Activated CD8-positive, alpha-beta memory T cell treated with anti-CD3 and anti-CD28 coated beads for 1 hour (primary cell): ENCODE measurements around the gene RNU1-3.
"Not testable (repeated sequence)": the region's sequence is repeated elsewhere in the genome, so short reads cannot be mapped to it uniquely, and the experiment has no call there.

Experiments
- DNase-seq, 2 donors: peaks; one replicate each; pipeline ENCODE4 v3.0.0-alpha.2; 2020; ENCODE audit warnings: low read depth in 1 of 2; ENCODE audit errors: extremely low read depth in 1 of 2

RNU1-3 gene

DNA sequence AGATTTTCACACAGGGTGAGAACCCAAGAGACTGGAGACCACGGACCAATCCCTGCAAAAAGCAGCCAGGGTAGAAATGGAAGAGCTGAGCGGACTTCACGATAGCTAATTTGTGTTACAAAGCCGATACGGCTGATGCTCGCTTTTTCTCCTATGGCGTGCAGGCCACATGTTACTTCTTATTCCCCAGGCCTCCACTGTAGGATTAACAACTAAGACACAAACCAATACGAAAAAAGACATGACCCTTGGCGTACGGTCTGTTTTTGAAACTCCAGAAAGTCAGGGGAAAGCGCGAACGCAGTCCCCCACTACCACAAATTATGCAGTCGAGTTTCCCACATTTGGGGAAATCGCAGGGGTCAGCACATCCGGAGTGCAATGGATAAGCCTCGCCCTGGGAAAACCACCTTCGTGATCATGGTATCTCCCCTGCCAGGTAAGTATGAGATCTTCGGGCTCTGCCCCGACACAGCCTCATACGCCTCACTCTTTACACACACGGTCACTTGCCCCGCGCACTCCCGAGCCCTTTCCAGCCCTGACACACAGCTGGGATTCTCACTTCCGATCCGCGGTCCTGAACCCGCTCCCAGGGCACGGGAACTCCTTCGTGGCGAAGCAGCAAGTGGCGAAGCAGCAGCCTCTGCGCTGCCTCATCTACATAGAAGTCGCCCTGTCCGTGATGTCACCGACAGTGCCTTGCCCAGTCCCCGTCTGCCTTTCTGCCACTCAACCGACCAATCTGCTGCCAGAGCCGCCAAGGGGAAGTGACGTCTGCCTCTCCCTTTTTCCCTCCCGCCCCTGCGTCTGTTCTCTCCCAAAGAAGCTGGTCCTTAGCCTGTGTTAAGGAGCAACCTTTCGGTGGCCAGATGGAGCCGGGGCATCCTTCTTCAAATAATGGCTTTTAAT lies at the start of gene RNU1-3:
Gene RNU1-3, minus strand, starts transcription at position 447 of the 912 bp plus-strand sequence.
- not testable (repeated sequence) for DNase-seq

DNA sequence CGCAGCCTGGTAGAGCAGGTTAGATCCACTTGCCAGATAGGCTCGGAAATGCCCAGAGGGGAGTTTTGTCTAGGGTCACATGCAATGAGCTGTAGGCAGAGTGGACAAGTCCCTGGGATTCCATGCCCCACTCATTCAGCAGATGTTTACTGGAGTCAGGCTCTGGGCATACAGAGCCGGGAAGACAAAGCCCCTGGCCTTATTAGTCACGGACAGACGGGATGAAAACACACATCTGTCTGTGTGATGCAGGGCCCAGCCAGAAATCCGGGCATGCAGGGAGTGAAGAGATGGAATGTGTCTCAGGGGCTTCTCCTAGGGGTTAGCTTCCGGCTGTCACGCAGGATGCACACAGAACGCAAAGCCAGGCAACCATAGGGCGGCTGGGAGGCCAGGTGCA lies 46.7 kb upstream of the RNU1-3 start:
- DNase-seq, result not testable (repeated sequence)

DNA sequence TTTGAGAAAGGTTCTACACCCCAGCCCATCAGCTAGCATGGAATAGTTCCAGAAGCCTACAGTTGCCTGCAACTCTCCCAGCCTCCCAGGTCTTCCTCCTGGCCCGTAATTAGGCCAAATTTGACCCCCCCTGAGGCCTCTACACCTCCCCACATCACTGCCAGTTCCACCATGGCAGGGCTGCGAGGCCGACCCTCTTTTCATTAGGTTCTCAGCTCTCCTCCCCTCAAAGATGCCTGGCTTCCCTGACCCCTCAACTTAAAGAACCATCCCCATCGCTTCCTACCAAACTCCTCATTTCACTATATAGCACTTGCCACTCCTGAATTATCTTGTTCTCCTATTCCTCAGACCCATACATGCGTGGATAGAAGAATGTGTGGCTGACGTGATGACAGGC lies 46.2 kb upstream of the RNU1-3 start:
- DNase-seq, result not testable (repeated sequence)

DNA sequence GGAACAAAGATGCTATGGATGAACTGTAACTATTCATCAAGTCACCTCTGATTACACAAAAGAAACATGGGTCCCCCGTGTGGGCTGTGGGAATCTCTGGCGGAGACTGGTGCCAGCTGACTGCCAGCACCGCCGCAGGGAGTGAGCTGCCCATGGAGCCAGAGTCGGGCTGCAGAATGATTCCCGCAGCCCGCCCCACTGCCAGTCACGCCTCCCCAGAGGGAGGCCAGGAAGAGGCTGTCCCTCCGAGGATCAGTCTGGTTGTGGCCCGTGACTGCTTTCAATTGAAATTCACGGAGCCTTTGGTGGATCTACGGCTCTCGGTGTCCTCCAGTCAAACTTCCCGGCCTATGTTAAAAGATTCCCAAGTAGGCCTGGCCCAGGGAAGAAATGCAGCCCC lies 45.8 kb upstream of the RNU1-3 start:
- not testable (repeated sequence) for DNase-seq

DNA sequence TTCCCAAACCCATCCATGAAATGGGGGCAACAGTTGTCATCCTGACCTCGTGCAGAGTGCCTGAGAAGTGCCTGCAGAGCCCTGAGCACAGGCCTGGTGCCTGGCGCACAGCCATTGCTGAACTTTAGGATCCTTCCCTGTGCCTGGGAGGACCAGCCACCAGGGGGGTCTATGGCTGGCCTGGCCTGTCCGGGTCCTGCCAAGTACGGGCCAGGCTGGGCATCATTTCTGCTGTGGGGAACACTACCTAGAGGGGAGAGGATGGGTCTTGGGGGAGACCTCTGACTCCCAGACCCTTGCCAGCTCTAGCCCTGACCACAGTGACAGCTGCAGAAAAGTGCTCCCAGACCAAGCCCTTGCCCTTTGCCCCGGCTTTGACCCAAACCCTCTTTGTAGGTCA lies 45.4 kb upstream of the RNU1-3 start:
- DNase-seq, result not testable (repeated sequence)

DNA sequence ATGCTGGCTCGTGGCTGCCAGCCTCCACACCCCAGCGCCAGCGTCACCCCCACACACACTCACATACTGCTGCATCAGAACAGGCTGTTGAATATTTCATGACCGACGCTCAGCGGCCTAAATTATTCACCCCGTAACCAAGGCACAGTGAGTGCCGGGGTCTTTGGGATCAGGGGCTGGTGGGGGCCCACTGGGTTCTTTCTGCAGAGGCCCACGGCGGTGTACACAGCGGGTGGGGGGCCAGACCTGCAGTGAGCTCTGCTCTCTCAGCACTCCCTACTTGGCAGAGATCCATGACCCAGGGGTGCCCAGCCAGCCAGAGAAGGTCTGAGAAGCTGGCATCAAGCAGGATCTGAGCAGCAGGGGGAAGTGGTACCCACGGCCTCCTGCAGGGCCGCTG lies 43.9 kb upstream of the RNU1-3 start:
- DNase-seq, result not testable (repeated sequence)

DNA sequence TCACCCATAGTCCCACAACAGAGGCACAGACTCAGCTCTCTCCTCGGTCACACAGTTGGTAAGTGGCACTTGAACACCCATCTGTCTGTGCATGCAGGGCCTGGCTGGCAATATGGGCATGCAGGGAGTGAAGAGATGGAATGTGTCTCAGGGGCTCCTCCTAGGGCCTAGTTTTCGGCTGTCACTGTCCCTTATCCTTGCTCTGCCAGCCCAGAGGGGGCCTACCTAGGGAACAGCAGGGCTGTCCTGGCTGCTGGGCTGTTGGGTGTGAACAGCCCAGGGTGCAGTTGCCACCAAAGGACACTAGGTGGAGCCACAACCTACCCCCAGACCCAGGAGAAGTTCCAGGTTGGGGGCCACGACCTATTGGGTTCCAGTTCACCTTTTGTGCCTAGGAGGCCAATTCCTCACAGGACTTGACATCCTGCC lies 42.9 kb upstream of the RNU1-3 start:
- DNase-seq, result peak in 1 of 2 donors; percentile 16

DNA sequence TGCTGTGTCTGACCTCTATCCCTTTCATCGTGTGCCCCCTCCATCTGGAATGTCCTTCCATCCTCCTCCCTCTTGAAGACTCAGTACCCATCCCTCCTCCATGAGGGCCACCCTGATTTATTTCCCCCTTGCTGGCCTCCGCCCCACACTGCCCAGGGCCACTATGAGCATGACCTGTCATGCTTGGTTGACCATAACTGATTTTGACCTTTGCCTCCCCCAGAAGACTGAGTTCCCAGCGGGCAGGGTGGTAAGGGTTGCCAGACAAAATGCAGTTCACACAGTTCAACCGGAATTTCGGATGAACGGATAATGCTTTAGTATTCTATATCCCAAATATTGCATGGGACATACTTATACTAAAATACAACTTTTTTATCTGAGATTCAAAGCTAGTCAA lies 42.0 kb upstream of the RNU1-3 start:
- DNase-seq, result not testable (repeated sequence)

DNA sequence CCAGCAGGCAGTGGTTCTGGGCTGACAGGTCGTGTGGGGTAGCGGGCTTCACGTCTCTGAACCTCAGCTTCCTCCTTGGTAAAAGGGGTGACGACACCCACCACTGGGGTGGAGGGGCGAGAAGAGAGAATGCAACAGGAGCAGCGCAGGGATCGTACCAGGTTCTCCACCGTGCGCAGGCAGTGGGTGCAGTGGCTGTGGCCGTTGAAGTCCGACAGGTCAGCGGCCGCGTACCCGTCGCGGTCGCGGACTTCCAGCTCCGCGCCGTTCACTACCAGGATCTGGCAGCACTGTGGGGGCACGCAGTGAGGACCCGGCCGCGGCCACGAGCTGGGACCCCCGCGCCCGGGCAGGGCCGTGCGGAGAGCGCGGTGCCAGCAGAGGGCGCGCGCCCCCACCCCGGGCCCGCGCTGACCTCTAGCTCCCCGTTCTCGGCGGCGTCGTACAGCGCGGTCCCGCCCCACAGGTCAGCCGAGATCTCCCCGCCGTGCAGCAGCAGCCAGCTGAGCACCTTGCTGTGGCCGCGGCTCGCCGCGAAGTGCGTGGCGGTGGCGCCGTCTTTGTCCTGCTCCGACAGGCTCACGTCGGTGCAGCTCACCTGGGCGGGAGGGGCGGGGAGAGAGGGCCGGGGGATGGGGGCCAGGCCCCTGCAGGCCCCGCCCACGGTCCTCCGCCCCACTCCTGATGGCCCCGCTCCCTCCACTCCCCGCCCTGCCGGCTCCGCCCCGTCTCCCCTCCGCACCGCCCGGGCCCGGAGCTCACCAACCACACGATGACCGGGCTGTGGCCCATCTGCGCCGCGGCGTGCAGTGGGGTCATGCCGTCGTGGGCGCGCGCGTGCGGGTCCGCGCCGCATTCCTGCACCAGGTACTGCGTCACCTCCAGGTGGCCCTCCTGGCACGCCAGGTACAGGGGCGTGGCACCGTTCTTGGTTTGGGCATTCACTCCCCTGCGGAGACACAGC lies 40.7 kb upstream of the RNU1-3 start:
- not testable (repeated sequence) for DNase-seq

DNA sequence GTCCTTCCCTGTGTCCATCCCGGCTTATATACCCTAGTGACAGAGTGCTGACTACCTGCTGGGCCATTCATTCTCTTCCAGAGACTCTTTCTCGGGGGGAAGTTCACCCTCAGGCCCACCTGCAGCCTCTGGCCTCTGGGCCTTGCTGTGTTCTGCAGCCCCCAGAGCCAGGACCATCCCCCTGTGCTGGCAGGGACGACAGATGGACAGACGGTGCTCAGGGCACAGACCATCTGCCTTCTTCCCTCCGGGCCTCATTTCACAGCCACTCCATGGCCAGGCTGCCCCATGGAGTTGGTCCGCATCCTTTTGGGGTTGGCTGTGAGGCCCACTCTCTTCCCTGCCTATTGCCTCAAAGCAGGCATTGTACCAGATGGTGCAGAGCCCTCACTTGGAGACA lies 39.6 kb upstream of the RNU1-3 start:
- DNase-seq, result not testable (repeated sequence)

DNA sequence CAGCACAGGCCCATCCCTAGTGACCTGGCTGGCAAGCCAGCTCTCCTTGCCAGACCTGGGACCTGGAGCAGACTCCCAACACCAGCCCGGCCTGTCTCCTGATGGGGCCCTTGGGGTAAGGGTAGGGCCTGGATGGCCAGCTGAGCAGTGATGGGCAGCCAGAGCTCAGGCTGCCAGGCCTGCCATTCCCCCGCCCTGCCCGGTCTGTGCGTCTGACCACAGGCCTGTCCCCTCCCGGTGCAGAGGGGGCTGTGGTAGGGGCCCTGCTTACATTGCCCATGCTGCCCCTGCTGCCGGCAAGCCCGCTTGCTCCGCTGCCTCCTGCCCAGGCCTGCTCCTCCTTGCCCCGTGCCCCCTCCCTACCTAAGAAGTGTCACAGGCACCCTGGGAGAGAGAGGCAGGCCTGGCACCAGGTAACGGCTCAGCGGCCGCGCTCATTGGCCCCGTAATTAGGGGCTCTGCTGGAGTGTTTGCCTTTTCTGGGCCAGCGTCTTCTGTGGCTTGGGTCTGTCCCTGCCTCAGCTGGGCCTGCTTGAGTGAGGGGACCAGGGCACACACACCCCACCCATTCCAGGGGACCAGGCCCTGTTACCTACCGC lies 37.9 kb upstream of the RNU1-3 start:
- not testable (repeated sequence) for DNase-seq

DNA sequence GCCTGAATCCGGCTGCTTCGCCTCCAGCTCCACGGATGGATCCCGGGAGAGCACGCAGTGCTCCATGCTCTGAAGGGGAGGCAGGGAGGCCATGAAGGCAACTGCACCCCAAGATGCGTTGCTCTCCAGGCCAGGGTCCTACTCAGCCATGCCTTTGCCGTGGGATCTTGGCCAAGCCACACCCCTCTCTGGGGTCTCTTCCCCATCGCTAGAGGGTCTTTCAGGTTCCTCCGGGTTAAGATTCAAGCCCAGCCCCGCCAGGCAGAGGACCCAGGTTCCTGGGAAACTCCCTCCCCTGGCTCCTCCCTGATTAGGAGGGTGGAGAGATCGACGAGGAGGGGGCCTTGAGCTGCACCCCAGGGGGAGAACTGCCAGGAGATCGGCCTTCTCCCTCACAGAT lies 37.3 kb upstream of the RNU1-3 start:
- not testable (repeated sequence) for DNase-seq

DNA sequence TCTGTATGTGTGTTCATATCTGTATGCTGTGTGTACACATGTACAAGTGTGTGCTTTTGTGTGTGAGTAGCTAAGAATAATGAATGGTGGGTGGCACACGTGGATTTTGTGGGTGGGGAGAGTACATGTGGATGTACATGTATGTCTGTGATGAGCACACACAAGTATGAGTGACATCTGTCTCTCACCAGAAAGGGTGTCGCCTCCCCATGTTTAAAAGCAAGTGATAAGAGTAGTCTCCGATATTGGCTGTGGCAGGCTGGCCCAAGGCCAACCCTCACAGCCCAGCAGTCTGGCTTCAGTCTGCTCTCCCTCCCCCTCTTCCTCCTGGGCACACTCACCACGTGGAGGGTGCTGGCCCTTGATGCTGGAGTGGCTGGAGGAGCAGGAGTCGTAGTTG lies 36.9 kb upstream of the RNU1-3 start:
- DNase-seq, result not testable (repeated sequence)

DNA sequence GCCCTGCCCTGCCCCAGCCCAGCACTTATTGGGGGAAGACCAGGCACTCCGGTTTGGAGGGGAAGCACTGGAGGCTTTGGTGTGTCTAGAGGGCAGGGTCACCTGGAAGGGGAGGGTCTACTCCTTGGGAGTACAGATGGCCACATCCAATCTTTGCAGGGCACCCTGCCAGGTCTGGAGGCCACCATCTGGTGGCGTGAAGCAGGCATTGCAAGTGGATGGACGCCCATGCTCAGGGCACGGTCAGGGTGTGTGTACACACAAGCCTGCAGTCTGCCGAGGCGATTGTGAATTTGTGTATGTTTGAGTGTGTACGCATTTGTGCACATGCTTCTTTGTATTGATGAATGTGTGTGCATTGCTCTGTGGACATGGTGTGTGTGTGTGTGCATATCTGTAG lies 36.4 kb upstream of the RNU1-3 start:
- not testable (repeated sequence) for DNase-seq

DNA sequence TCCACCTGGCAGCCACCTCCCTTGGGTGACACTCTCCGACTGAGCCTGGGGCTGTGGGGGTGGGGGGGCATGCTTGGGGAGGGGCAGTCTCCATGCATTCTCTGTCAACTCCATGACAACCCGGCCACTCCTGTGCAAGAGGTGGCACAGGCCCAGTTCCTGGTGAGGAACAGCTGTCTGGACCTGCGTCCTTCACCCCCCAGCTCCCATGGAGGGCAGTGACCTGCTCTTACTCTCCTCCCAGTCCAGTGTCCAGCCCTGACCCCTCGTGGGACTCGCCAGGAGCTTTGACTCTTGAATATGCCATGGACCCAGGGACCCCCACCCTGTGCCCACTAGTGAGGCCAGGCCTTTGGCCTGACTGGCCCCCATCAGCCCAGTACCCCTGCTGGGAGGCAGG lies 35.5 kb upstream of the RNU1-3 start:
- DNase-seq, result not testable (repeated sequence)

DNA sequence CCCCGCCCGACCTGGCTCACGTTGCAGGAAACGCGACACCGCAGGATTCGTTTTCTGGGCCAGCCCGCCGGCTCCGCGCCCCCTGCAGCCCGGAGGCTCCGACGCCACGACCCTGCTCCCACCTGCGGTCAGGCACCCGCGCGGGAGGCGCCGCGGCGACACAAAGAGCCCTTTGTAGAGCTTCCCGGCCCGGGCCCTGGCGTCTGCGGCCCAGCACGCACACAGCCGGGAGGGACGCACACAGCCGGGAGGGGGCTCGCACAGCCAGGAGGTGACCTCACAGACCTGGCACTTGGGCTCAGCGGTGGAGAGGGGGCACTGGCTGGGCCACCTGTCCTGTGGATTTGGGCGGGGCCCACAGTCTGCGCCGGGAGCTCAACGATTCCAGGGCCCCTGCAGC lies 34.4 kb upstream of the RNU1-3 start:
- DNase-seq, result not testable (repeated sequence)

DNA sequence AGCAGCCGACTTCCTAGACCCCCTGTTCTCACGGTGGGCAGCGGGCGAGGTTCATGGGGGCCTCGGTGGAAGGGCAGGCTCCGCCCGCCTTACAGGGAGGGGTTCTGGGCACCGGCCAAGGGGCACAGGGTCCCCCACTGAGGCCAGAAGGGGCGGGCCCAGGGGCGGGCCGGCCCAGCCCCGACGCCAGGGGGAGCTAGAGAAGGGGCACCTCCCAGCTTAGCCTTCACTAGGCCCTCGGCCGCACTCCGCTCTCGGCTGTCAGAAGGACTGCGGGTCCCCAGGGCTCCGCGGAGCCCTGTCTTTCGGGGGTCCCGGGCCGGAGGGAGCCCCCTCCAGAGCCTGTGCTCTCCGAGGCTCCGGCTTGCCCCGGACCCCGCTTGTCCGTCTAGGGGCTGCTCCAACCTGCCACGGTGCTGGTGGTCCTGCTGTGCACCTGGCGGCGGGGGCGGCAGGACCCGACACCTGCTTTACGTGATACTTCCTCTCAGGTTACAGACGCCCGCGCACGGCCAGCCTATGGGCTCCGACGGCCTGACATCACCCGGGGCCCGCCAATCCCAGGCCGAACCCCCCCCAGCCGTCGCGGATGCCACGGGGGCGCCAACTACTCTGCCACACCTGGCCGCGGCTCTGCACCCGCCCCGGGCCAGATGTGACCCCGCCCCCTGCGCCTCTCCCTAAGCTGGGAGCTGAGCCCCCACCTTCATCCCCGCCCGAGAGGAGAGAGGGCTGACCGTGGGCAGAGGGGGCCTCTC lies 33.6 kb upstream of the RNU1-3 start:
- not testable (repeated sequence) for DNase-seq

DNA sequence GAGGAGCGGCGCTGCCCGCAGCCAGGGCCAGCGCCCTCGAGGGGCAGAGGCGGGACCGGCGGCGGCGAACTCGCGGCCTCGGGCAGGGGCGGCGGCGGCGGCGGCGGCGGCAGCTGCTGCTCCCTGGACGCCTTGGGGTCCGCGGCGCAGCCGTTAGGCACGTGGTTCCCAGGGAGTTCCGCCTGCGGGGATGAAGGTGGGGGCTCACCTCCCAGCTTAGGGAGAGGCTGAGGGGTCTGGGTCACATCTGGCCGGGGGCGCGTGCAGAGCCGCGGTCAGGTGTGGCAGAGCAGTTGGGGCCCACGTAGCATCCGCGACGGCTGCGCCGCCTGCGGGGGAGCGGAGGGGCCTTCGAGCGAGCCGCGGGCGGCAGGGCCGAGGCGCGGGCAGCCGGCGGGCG lies 32.7 kb upstream of the RNU1-3 start:
- DNase-seq, result not testable (repeated sequence)

DNA sequence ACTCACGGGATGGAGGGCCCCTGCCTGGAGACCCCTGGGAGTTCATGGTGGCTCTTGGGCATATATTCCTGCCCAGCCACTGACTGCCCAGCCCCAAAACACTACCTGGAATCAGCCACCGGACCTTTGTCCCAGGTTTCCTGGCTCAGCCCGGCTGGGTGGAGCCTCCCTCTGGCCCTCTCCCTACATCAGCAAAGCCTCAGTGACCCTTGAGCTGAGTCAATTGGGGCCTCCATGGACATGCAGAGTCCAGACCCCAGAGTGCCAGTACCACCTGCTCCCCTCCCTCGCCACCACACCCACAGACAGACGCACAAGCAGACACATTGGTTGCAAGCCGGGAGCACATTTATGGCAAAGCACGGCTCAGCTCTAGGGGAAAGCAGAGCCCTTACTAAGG lies 30.4 kb upstream of the RNU1-3 start:
- DNase-seq, result not testable (repeated sequence)

DNA sequence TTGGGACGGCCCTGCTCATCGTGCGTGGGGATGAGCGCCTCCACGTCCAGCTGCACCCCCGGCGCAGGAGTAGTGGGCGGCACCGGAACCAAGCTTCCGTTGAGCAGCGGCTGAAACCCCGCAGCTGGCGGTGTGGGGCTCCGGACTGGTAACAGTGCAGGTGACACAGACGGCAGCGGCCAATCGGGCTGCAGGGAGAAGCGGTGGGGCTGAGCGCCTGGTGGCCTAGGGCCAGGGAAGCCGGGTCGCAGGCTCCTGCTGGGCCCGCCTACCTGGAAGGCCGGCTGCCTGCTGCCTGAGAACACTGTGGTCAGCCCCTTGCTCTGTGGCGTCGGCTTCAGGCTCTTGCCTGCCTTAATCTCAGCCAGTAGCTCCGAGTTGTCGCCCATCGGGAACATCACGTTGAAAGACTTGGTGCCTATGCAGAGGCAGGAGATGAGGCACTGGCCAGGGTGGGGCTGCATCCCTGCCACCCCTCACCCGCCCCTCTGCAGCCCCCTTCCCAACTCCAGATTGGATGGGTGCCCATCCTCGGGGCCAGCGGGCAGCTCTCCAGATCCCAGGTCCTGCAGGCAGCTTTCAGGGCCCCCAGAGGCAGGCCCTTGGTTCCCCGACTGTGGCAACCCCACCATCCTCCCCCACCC lies 29.9 kb upstream of the RNU1-3 start:
- not testable (repeated sequence) for DNase-seq
